HEK293 (cell line): Measurements from ENCODE around the gene ELOVL4.

Source experiments
- CTCF ChIA-PET: fragments of 350-600 bp; formaldehyde crosslinking; extraction: SDS; loops from one replicate; lab custom pipeline; 2021; ENCODE audit warnings: antibody characterized with exemption; lab: Yijun Ruan, JAX
- POLR2A ChIA-PET: fragments of 300-600 bp; formaldehyde crosslinking; extraction: SDS; loops from one replicate; lab custom pipeline; 2020; ENCODE audit warnings: antibody characterized with exemption, inconsistent platforms; lab: Yijun Ruan, JAX
- H3K27ac ChIP-seq: fragments of 200-500 bp; sonication (Bioruptor generic); 2 replicates; pipeline ENCODE4 v1.5.1; 2014; ENCODE audit warnings: low read depth, low read length, control low read depth, inconsistent platforms; ENCODE audit errors: extremely low read depth
- H3K36me3 ChIP-seq, 2 experiments: fragments of 200-500 bp in 1 of 2; sonication (Bioruptor generic) in 1 of 2; 1 replicate in 1 of 2; 2 replicates in 1 of 2; pipeline ENCODE4 v1.5.1; 2014 to 2017; ENCODE audit warnings: inconsistent platforms in 2 of 2, low read length in 2 of 2; ENCODE audit not compliant: control insufficient read depth in 2 of 2, insufficient read depth in 1 of 2
- H3K4me1 ChIP-seq: fragments of 200-500 bp; sonication (Bioruptor generic); 2 replicates; pipeline ENCODE4 v1.5.1; 2014; ENCODE audit warnings: mild to moderate bottlenecking, low read length, inconsistent platforms; ENCODE audit not compliant: control insufficient read depth, insufficient read depth
- H3K4me3 ChIP-seq: 2 replicates; pipeline ENCODE4 v1.5.1; 2011; ENCODE audit warnings: low read depth, mild to moderate bottlenecking, control low read depth, low read length, moderate library complexity
- H3K9me3 ChIP-seq: fragments of 200-500 bp; sonication (Bioruptor generic); 2 replicates; pipeline ENCODE4 v1.5.1; 2014; ENCODE audit warnings: low read depth, low read length, inconsistent platforms; ENCODE audit not compliant: control insufficient read depth, insufficient read depth
- BCL11B ChIP-seq: fragments of 450-650 bp; formaldehyde crosslinking; IDR thresholded peaks from 2 replicates; pipeline ENCODE4 v1.5.1; 2016; ENCODE audit warnings: low read depth, missing biosample characterization, missing genetic modification characterization
- GLI4 ChIP-seq: fragments of 450-650 bp; formaldehyde crosslinking; IDR thresholded peaks from 2 replicates; pipeline ENCODE4 v1.5.1; 2016; ENCODE audit warnings: missing biosample characterization, missing genetic modification characterization
- HOXA7 ChIP-seq: sonication (generic); formaldehyde crosslinking; IDR thresholded peaks from 2 replicates; pipeline ENCODE4 v1.8.1; 2022; ENCODE audit warnings: missing genetic modification reagents, borderline replicate concordance
- OVOL3 ChIP-seq: fragments of 450-650 bp; formaldehyde crosslinking; IDR thresholded peaks from 2 replicates; pipeline ENCODE4 v1.5.1; 2016; ENCODE audit warnings: missing biosample characterization, missing genetic modification characterization
- PRDM1 ChIP-seq: fragments of 450-650 bp; formaldehyde crosslinking; IDR thresholded peaks from 2 replicates; pipeline ENCODE4; 2016; ENCODE audit warnings: missing biosample characterization, missing genetic modification characterization
- RBAK ChIP-seq: fragments of 450-650 bp; formaldehyde crosslinking; IDR thresholded peaks from 2 replicates; pipeline ENCODE4 v1.5.1; 2016; ENCODE audit warnings: missing biosample characterization, missing genetic modification characterization
- SCRT2 ChIP-seq: fragments of 450-650 bp; formaldehyde crosslinking; IDR thresholded peaks from 2 replicates; pipeline ENCODE4 v1.5.1; 2016; ENCODE audit warnings: missing biosample characterization, missing genetic modification characterization
- ZFP69B ChIP-seq: fragments of 450-650 bp; formaldehyde crosslinking; IDR thresholded peaks from 2 replicates; pipeline ENCODE4 v1.5.1; 2016; ENCODE audit warnings: missing biosample characterization, missing genetic modification characterization
- ZNF335 ChIP-seq: fragments of 450-650 bp; formaldehyde crosslinking; conservative IDR thresholded peaks from 2 replicates; pipeline ENCODE4 v1.5.1; 2016; ENCODE audit warnings: missing biosample characterization, missing genetic modification characterization
- ZNF416 ChIP-seq: fragments of 450-650 bp; formaldehyde crosslinking; IDR thresholded peaks from 2 replicates; pipeline ENCODE4 v1.5.1; 2016; ENCODE audit warnings: missing biosample characterization, missing genetic modification characterization
- ZNF549 ChIP-seq: fragments of 450-650 bp; IDR thresholded peaks from 2 replicates; pipeline ENCODE4 v1.5.1; 2018; ENCODE audit warnings: missing biosample characterization, missing genetic modification characterization, mild to moderate bottlenecking, inconsistent platforms, moderate library complexity
- ZNF692 ChIP-seq: fragments of 450-650 bp; formaldehyde crosslinking; IDR thresholded peaks from 2 replicates; pipeline ENCODE4 v1.5.1; 2016; ENCODE audit warnings: missing biosample characterization, missing genetic modification characterization
- TF ChIP-seq, protein P1 (sequence below): fragments of 450-650 bp; formaldehyde crosslinking; IDR thresholded peaks from 2 replicates; pipeline ENCODE4 v1.5.1; 2016; ENCODE audit warnings: missing biosample characterization, missing genetic modification characterization
- TF ChIP-seq, protein P2 (sequence below): fragments of 450-650 bp; formaldehyde crosslinking; IDR thresholded peaks from 2 replicates; pipeline ENCODE4 v1.5.1; 2017; ENCODE audit warnings: missing biosample characterization, missing genetic modification characterization
- TF ChIP-seq, protein P3 (sequence below): fragments of 450-650 bp; formaldehyde crosslinking; IDR thresholded peaks from 2 replicates; pipeline ENCODE4 v1.5.1; 2016; ENCODE audit warnings: missing biosample characterization, missing genetic modification characterization, borderline replicate concordance
- TF ChIP-seq, protein P4 (sequence below): fragments of 450-650 bp; formaldehyde crosslinking; IDR thresholded peaks from 2 replicates; pipeline ENCODE4 v1.5.1; 2017; ENCODE audit warnings: missing biosample characterization, missing genetic modification characterization
- TF ChIP-seq, protein P5 (sequence below): fragments of 450-650 bp; formaldehyde crosslinking; IDR thresholded peaks from 2 replicates; pipeline ENCODE4 v1.5.0; 2017; ENCODE audit warnings: missing biosample characterization, missing genetic modification characterization, borderline replicate concordance
- TF ChIP-seq, protein P6 (sequence below): fragments of 450-650 bp; formaldehyde crosslinking; IDR thresholded peaks from 2 replicates; pipeline ENCODE4 v1.5.1; 2016; ENCODE audit warnings: missing biosample characterization, missing genetic modification characterization

Gene ELOVL4

DNA sequence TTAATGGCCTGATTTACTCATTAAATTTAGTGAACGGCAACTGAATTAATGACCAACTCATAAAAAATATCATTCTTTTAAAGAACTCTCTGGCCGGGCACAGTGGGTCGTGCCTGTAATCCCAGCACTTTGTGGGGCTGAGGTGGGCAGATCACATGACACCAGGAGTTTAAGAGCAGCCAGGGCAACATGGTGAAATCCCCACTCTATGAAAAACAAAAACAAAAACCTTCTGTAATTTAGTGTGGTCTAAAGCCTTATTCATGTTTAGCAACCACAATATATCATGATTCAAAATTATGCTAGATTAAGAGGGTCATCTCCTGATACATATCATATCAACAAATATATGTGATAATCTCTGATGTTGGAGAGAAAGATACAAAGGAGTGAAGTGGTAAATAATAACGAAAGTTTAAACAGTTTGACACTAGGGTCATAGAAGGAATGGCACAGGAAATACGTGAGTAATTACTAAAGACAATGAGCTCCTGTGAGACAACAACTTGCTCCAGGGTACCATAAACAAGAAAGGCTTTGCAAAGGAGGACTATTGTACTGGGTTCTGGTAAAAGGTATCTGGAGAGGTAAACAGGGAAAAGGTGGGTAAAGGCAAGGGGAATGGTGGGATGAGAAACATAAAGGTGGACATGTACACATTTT lies 5.7 kb downstream of the ELOVL4 start:
- ChIA-PET POLR2A (no interaction called here), CTCF (interaction anchor here (0.7 kb wide), 1 partner anchor 145 kb away, joined by 3 read pairs; no protein-coding TSS in a partner anchor)
- Histone ChIP-seq H3K4me3 (no peak overlapping the region), H3K9me3 (no peaks in the 10 kb centered on the region), H3K36me3 (no peaks in the 10 kb centered on the region), H3K27ac (no peak overlapping the region), H3K4me1 (peaks cover 23% of the 10 kb centered on the region)
- TF ChIP-seq, protein P1, sequence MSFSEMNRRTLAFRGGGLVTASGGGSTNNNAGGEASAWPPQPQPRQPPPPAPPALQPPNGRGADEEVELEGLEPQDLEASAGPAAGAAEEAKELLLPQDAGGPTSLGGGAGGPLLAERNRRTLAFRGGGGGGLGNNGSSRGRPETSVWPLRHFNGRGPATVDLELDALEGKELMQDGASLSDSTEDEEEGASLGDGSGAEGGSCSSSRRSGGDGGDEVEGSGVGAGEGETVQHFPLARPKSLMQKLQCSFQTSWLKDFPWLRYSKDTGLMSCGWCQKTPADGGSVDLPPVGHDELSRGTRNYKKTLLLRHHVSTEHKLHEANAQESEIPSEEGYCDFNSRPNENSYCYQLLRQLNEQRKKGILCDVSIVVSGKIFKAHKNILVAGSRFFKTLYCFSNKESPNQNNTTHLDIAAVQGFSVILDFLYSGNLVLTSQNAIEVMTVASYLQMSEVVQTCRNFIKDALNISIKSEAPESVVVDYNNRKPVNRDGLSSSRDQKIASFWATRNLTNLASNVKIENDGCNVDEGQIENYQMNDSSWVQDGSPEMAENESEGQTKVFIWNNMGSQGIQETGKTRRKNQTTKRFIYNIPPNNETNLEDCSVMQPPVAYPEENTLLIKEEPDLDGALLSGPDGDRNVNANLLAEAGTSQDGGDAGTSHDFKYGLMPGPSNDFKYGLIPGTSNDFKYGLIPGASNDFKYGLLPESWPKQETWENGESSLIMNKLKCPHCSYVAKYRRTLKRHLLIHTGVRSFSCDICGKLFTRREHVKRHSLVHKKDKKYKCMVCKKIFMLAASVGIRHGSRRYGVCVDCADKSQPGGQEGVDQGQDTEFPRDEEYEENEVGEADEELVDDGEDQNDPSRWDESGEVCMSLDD = no peak
- TF ChIP-seq OVOL3 = no peak
- TF ChIP-seq, protein P2, sequence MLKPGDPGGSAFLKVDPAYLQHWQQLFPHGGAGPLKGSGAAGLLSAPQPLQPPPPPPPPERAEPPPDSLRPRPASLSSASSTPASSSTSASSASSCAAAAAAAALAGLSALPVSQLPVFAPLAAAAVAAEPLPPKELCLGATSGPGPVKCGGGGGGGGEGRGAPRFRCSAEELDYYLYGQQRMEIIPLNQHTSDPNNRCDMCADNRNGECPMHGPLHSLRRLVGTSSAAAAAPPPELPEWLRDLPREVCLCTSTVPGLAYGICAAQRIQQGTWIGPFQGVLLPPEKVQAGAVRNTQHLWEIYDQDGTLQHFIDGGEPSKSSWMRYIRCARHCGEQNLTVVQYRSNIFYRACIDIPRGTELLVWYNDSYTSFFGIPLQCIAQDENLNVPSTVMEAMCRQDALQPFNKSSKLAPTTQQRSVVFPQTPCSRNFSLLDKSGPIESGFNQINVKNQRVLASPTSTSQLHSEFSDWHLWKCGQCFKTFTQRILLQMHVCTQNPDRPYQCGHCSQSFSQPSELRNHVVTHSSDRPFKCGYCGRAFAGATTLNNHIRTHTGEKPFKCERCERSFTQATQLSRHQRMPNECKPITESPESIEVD (tag by site-specific recombination) = 0 out of 2 replicates have a peak, but pooled peaks have one; percentile 9
- no peak for TF ChIP-seq ZNF692 (tag by site-specific recombination)
- TF ChIP-seq SCRT2 (tag by site-specific recombination) = no peak
- no peak for TF ChIP-seq HOXA7 (CRISPR knock-in tag)
- TF ChIP-seq ZNF416 = no peak
- TF ChIP-seq, protein P3, sequence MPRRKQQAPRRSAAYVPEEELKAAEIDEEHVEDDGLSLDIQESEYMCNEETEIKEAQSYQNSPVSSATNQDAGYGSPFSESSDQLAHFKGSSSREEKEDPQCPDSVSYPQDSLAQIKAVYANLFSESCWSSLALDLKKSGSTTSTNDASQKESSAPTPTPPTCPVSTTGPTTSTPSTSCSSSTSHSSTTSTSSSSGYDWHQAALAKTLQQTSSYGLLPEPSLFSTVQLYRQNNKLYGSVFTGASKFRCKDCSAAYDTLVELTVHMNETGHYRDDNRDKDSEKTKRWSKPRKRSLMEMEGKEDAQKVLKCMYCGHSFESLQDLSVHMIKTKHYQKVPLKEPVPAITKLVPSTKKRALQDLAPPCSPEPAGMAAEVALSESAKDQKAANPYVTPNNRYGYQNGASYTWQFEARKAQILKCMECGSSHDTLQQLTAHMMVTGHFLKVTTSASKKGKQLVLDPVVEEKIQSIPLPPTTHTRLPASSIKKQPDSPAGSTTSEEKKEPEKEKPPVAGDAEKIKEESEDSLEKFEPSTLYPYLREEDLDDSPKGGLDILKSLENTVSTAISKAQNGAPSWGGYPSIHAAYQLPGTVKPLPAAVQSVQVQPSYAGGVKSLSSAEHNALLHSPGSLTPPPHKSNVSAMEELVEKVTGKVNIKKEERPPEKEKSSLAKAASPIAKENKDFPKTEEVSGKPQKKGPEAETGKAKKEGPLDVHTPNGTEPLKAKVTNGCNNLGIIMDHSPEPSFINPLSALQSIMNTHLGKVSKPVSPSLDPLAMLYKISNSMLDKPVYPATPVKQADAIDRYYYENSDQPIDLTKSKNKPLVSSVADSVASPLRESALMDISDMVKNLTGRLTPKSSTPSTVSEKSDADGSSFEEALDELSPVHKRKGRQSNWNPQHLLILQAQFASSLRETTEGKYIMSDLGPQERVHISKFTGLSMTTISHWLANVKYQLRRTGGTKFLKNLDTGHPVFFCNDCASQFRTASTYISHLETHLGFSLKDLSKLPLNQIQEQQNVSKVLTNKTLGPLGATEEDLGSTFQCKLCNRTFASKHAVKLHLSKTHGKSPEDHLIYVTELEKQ (tag by site-specific recombination) = no peak
- no peak for TF ChIP-seq ZFP69B

DNA sequence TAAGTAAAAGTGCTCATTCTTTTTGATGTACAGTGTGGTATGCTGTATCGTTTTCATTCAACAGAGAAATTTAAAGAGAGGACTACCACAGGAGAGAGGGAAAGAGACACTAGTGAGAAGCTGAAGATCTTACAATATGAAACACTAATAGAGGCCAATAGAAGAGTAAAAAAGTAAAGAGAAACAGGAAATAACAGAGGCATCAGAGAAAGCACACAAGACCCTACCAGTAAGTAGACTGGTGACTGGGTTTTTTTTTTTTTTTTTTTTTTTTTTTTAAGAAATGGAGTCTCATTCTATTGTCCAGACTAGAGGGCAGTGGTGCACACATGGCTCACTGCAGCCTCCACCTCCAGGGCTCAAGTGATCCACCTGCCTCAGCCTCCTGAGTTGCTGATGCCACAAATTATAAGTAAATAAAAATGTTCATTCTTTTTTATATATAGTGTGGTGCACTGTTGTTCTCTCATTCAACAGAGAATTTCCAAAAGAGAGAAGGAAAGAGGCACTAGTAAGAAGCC lies 18.8 kb downstream of the ELOVL4 start:
- ChIA-PET POLR2A (interaction anchor here (0.7 kb wide), 1 partner anchor 18 kb away, joined by 6 read pairs; no protein-coding TSS in a partner anchor), CTCF (interaction anchor here (0.5 to 2.1 kb wide), 4 partner anchors 14 to 212 kb away, joined by 3 to 11 read pairs (median 4); no protein-coding TSS in a partner anchor)
- Histone ChIP-seq H3K9me3 (no peaks in the 10 kb centered on the region), H3K27ac (no peak overlapping the region), H3K4me1 (peaks cover 19% of the 10 kb centered on the region), H3K36me3 (peaks cover 0 to 5% of the 10 kb centered on the region in 2 experiments; a peak in 2 of 3 replicates), H3K4me3 (no peak overlapping the region)
- TF ChIP-seq, protein P4, sequence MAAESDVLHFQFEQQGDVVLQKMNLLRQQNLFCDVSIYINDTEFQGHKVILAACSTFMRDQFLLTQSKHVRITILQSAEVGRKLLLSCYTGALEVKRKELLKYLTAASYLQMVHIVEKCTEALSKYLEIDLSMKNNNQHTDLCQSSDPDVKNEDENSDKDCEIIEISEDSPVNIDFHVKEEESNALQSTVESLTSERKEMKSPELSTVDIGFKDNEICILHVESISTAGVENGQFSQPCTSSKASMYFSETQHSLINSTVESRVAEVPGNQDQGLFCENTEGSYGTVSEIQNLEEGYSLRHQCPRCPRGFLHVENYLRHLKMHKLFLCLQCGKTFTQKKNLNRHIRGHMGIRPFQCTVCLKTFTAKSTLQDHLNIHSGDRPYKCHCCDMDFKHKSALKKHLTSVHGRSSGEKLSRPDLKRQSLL = no peak
- TF ChIP-seq PRDM1 (tag by site-specific recombination) = peak; percentile 89
- TF ChIP-seq RBAK (tag by site-specific recombination) = no peak
- TF ChIP-seq ZNF335 (tag by site-specific recombination) = peak; percentile 23; the same call in 1 of the 2 replicates
- TF ChIP-seq, protein P5, sequence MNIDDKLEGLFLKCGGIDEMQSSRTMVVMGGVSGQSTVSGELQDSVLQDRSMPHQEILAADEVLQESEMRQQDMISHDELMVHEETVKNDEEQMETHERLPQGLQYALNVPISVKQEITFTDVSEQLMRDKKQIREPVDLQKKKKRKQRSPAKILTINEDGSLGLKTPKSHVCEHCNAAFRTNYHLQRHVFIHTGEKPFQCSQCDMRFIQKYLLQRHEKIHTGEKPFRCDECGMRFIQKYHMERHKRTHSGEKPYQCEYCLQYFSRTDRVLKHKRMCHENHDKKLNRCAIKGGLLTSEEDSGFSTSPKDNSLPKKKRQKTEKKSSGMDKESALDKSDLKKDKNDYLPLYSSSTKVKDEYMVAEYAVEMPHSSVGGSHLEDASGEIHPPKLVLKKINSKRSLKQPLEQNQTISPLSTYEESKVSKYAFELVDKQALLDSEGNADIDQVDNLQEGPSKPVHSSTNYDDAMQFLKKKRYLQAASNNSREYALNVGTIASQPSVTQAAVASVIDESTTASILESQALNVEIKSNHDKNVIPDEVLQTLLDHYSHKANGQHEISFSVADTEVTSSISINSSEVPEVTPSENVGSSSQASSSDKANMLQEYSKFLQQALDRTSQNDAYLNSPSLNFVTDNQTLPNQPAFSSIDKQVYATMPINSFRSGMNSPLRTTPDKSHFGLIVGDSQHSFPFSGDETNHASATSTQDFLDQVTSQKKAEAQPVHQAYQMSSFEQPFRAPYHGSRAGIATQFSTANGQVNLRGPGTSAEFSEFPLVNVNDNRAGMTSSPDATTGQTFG (tag by site-specific recombination) = no peak
- no peak for TF ChIP-seq BCL11B (tag by site-specific recombination)
- TF ChIP-seq GLI4 (tag by site-specific recombination) = no peak
- no peak for TF ChIP-seq ZNF549 (tag by site-specific recombination)
- TF ChIP-seq, protein P6, sequence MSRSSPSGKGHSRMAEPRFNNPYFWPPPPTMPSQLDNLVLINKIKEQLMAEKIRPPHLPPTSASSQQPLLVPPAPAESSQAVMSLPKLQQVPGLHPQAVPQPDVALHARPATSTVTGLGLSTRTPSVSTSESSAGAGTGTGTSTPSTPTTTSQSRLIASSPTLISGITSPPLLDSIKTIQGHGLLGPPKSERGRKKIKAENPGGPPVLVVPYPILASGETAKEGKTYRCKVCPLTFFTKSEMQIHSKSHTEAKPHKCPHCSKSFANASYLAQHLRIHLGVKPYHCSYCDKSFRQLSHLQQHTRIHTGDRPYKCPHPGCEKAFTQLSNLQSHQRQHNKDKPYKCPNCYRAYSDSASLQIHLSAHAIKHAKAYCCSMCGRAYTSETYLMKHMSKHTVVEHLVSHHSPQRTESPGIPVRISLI (tag by site-specific recombination) = peak; percentile 88
